ENCODE data around the gene TGFBR1.

GRCh38 chr9:99125446-99125845, 20.5 kb downstream of the TGFBR1 start:
- TF ChIP-seq CTCF (IDR thresholded peaks at IDR 0.05; ENCODE audit: low read length) (no peak), EZH2 (optimal IDR thresholded peaks at IDR 0.05; ENCODE audit: low read depth, low read length) (no peak), EZH2phosphoT487 (IDR thresholded peaks at IDR 0.05; ENCODE audit: low read length) (no peak)

Measured in MM.1S (cell line).